LNCaP clone FGC (cell line): ENCODE measurements around the gene BCKDK.

ENCODE experiments used
- DNase-seq: peaks from one replicate; pipeline ENCODE4 v3.0.0-alpha.2; 2011; ENCODE audit warnings: low read depth
- H3K4me3 ChIP-seq: 2 replicates; pipeline ENCODE4 v1.5.1; 2011; ENCODE audit warnings: mild to moderate bottlenecking, low read depth, low read length, control low read depth
- CTCF ChIP-seq: IDR thresholded peaks from 2 replicates; pipeline ENCODE4 v1.5.1; 2012; ENCODE audit warnings: mild to moderate bottlenecking; ENCODE audit not compliant: control insufficient read depth, insufficient read depth; ENCODE audit errors: extremely low read depth

The BCKDK gene

GRCh38 chr16:31108035-31108793, at the start of gene BCKDK:
BCKDK (plus strand) TSS chr16:31108386; CDS start chr16:31109224, 838 bp downstream.
- DNase-seq, result no peak
- TF ChIP-seq CTCF, result no peak
- peak within 1 kb of the TSS; percentile 95 for H3K4me3 ChIP-seq

- TF ChIP-seq CTCF, result no peak
- no peak for DNase-seq
- no peak overlapping the region for H3K4me3 ChIP-seq
Measured at GRCh38 chr16:31061126-31061812, 46.9 kb upstream of the BCKDK start.

GRCh38 chr16:31061813-31062440, 46.3 kb upstream of the BCKDK start:
- no peak for DNase-seq
- no peak for TF ChIP-seq CTCF
- no peak overlapping the region for H3K4me3 ChIP-seq

- H3K4me3 ChIP-seq, result no peak overlapping the region
- DNase-seq, result no peak
- TF ChIP-seq CTCF, result no peak
Measured at GRCh38 chr16:31063495-31063842, 44.7 kb upstream of the BCKDK start.

- no peak for TF ChIP-seq CTCF
- no peak overlapping the region for H3K4me3 ChIP-seq
- DNase-seq, result no peak
Measured at GRCh38 chr16:31063843-31064611, 44.2 kb upstream of the BCKDK start.

GRCh38 chr16:31064882-31065461, 43.2 kb upstream of the BCKDK start:
- TF ChIP-seq CTCF, result no peak
- H3K4me3 ChIP-seq, result no peak overlapping the region
- no peak for DNase-seq
